NCI-H510A (cell line): ENCODE measurements around the gene EMX1.

Experiments
- DNase-seq: peaks from one replicate; lab custom pipeline; 2025; lab: John Stamatoyannopoulos, UW

The EMX1 gene

DNA sequence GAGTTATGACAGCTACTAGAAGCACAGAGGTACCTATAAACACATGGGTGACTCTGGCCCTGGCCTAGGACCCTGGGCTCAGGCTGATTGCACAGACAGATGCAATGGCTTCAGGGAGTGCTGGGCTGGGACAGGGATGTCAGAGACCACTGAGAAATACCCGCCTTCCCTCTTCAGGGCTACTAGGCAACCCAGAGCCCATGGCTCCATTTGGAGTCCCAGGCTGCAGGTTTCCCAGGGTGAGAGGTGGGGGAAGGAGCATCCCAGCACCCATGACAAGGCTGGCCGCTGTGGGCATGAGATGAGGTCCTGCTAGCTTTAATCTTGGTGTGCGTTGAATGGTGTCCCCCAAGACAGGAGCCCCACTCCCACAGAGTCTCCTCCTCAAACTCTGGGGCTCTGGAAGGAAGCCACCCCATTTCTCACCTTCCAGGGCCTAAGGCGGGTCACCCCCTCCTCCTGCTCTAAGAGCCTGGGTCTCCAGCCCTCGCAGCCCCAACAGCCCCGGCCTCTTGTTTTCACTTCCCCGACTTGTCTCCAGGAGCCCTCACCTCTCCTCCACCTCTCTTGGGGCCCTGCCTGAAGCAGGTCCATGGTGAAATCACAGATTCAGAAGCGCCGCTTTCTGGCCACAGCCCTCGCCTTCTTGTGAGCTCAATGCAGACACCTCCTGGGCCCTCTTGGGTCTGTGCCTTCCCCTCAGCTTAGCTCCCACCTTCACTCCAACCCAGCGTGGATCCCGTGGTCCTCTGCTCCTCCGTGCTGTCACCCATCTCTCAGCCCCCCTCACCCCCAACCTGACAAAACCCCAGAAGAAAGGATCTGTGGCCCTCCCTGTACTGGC lies 41.4 kb downstream of the EMX1 start:
- no peak for DNase-seq

DNA sequence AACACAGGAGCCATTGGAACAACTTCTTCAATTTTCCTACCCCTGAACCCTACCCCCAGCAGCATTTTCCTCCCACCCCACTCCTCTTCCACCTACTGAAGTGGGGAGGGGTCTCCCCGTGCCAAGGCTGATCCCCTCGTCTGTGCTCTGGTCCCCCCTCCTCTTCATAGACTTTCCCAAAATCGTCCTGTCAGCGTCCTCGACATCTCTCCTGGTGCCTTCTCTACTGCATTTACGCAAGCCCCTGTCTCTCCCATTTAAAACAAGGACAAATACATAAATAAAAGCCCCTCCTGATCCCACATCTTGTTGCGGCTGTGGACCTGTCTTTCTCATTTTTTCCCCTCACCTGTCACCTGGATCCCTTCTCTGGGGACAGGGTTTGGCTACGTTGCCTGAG lies 42.2 kb downstream of the EMX1 start:
- no peak for DNase-seq

DNA sequence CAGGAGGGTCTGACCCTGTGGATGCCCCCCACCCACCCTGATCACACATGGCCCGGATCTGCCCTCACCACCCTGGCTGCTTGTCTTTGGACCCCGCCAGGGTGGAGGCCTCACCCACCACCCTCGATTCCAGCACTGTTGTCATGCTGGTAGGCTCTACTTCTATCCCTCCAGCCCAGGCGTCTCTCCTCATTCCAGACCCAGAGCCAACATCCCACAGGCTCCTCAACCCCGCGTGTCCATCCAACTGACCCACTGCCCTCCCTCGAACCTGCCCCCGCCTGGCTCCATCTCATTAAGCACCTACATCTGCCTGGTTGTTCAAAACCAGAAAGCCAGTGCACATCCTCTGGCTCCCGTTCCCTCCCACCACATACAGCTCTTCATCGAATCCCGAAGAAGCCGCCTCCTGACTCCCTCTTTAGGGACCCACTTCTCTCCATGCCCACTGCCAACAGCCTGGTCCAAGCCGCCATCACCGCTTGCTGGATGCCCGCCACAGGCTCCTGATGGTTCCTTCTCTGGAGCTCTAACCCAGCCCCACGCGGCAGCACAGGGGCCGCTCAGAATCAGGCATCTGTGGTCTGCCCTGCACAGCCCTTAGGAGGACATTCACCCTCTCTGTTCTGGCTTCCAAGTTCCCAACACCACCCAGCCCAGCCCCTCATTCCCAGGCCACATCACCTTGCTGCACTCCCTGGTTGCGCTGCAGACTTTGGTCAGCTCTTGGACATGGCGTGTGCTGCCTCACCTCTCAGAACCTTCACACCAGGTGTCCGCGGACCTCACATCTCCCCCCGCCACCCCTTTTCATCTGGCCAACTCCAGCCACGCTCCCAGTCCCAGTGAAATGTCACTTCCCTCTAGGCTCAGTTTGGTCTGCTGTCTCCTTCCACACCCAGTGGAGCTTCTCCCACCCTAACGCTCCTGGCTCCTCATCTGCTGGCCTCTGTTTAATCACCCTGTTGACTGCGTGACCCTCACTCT lies 43.0 kb downstream of the EMX1 start:
- DNase-seq, result no peak

DNA sequence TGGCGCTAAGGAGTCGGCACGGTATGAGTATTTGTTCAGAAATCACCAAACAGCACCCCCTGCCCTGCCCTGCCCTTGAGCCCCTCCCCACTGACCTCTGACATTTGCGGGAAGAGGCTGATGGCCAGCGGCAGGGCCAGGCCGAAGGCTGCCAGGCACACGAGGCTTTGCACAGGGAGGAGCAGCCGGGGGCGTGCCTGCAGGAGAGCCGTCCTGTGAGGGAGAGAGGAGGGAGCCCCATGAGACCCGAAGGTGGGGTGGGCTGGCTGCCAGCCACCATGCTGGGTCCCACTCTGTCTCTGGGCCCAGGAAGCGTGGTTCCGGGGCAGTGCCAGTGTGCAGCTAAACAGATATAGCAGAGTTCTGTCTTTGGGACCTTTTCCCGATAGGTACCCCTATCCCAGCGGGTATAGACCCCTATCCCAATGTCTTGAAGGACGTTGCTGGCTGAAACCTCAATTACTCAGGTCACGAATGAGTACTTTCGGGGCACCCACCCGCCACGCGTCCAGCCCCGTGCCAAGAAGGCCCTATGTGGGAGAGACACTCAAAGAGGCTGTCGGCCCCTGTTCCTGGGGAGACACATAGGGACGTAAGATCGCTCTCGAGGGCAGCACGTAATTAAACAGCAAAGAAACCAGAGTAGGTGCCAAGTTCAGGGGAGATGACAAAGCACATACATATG lies 43.9 kb downstream of the EMX1 start:
- DNase-seq, result no peak

DNA sequence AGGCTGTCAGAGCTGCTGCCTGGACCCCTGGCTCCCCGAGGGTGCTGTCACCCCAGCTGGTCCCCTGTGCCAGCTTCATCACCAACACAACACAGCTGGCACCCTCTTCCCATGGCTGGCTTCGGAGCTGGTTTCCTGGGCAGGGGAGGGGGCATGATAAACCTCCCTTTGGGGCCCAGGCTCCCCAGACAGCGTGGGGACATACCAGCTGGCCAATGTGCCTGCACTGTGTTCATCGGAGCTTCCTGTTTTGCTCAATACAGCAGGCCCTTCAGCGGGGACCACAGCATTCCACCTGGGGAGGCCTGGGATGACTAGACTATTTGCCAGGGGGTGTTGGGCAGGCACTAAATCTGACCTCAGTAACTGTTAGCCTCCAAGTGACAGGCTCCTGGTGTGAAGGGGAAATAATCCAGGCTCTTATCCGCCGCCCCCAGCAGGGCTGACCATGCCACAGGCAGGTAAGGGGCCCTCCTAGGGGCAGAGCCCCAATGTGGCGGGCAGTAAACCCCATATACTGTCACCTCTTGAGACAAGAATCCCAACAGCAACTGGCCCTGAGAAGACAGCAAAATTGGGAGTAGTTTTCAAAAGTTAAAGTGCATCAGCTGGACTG lies 44.6 kb downstream of the EMX1 start:
- no peak for DNase-seq

DNA sequence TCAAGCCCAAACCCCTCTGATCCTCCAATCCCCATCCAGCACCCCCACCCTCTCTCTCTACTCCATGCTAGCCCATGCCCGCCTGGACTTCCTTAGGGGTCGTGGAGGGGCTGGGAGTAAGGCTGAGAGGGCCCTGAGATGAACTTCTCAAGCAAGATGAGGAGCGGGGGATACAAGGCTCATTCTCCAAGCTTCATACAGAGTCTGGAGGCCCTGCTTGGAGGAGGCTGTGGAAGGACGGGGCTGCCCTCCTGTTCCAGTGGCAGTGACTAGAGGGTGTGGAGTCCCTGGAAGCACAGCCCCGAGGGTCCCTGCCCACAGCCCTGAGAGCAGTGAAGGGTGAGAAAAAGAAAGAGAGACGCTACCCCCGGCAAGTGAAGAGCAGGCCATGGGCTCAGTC lies 45.6 kb downstream of the EMX1 start:
- no peak for DNase-seq

DNA sequence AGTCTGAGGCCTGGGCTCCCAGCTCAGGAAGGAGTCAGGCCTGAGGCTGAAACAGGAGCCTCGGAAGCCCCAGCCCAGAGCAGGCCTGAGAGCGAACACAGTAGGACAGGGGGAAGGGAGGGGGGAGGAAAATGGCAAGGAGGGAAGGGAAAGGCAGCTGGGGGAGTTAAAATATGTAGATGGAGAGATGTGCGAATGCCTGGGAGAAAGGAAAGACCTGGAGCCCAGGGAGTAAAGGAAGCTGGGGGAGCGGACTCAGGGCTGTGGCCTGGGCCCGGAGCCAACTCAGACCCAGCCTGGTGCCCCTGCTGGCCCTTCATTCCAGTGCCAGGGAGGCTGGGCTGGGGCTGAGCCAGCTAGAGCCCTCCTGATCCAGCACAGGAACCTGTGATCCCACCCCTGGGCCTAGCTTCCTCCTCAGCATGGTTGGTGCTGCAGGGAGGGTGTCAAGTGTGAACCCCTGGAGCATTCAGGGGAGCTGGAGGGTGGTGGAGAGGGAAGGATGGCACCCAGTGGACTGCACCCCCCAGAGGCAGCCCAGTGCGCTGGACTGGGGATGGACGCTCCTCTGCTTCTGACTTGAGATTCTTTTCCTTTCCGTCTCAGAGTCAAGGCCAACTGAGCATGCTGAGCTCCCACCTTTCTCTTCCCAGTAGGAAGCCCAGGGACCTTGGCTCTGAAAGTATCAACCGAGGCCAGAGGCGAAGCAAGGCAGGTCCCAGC lies 46.3 kb downstream of the EMX1 start:
- DNase-seq, result no peak

DNA sequence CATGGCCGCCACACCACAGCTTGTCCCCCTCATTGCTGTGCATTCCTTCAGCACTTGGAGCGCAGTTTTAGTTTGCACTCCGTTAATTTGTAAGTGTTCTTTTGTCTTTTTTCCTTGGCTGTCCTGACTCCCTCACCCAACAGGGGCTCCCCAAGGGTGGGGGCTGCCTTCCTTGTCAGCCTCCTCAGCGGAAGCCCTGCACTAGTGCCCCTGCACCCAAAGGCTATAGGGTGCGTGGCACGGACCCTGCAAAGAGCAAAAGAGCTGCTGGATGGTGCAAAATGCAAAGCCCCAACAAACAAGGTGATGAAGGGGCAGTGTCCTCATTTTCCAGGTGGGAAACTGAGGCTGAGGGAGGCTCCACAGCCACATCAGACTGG lies 46.8 kb downstream of the EMX1 start:
- no peak for DNase-seq

DNA sequence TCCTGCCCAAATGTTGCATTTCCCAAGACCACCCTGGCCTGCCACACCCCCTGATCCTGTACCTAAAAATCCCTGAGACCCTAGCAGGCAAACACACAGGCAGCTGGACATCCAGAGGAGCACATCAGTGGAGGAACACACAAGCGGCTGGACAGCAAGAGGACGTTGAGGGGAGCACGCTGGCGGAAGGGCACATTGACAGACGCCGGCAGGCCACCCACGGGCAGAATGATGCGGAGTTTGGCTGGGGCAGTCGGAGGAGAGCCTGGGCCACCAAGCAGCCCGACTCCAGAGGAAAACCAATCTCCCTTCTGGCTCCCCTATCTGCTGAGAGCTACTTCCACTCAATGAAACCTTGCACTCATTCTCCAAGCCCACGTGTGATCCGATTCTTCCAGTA lies 47.7 kb downstream of the EMX1 start:
- DNase-seq, result no peak

DNA sequence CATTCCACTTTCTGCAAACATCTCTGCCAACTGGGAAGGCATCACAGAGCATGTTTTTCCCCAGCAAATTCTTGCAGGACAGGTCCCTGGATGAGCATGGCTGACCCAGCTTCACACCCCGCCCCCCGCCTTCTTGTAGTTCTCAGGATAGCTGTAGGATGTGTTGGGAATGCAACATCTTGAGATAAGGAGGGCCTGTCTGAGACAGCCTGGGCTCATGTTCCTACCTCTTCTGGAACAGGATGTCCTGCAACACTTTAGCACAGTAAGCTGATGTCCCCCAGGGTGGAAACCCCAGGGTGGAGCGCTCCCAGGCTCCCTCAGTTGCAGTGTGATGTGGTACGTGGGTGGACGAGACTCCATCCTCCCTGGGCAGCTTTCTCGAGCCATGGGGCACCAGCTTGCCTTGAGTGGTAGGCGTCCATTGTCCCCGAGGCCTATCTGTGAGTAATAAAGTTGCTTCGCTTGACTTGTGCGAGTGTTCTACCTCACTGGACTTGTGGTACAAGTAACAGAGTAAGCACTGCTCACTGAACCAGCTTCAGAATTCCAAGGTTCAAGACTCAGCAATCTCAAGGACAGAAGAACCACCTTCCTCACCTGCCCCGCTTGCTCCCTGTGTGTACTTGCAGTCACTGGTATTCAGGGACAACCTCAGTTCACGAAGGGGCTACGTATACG lies 48.6 kb downstream of the EMX1 start:
- no peak for DNase-seq

DNA sequence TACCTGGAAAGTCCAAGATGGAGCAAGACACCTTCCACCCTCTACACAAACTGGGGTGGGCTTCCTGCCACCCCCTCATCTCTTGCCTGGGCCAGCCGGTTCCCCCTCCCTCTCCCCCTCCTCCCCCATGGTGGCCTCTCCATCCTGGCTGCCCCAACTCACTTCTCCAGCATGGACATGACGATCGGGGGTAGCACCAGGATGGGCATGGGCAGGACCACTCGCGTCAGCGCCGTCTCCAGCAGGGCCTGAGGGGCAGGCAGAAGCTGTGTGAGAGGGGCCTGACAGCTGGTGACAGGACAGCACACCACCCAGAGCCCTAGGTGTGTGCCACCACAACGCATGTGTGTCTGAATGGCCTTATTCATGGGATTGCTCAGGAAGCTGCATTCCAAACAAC lies 51.0 kb downstream of the EMX1 start:
- DNase-seq, result no peak

DNA sequence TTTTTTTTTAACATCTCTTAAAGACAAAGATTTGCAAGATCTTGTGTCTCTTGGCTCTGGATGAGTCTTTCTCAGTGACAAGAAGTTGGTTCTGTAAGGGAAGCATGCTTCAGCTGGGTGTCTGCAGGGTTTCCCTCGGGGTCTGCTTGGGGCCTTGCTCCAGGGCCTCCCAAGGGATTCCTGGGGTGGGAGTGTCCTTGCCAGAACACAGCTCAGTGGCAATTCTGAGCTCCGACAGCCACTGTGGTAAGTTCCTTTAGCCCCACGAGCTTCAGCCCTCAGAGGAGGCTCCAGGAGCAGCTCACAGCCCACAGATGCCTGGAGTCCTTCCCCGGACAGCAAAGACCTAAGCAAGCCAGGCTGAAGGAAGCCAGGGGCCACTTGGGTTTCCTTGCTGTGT lies 52.4 kb downstream of the EMX1 start:
- no peak for DNase-seq

DNA sequence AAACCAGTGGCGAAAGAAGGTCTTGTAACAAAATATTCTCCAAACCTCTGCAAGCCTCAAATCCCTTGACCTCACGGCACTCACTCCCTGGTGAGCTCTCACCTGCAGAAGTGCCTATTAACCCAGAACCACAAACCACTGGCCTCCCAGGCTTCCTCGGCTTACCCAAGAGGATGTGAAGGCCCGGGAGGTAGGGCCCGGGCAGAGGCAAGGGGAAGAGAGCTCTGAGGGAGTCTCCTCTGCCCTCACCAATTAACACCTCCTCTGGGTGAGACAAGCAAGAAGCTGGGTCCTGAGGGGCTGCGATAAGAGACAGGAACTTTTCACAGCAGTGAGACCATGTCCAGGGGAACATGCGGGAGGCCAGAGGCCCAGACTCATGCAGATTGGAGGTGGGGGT lies 53.7 kb downstream of the EMX1 start:
- DNase-seq, result no peak

DNA sequence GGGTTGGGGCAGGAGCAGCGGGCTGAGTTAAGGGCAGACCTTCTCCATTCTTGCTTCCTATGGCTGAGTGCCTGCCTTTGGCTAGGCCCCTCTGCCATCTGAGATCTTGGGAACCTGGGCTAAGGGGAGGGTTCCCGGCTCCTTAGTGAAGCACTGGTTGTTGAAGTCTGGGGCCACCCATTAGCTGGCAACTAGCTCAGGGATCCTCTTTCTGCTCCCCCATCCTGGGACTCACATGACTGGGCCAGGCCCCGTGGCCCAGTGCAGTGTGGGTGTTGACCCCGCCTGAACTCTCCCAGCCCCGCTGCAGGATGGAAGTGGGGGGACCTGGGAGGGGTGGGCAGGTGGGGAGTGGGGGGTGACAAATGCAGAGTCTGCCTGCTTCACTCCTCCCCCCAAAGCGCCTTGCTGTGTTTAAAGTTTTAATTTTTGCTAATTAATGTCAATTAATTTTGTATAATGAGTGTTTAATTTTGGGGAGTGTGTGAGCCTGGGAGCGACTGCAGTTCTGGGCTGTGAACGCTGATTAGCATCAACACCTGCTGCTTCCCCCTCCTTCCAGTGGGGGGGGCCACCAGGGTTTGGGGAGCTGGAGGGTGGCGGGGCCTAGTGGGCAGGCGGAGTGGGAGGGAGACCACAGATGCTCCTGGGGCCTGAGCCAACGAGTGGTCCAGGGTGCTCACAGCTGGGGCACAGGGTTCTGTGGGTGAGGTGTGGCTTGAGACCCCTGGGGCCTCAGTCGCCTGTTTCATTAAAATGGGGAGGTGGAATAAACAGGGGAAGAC lies 55.2 kb downstream of the EMX1 start:
- no peak for DNase-seq

DNA sequence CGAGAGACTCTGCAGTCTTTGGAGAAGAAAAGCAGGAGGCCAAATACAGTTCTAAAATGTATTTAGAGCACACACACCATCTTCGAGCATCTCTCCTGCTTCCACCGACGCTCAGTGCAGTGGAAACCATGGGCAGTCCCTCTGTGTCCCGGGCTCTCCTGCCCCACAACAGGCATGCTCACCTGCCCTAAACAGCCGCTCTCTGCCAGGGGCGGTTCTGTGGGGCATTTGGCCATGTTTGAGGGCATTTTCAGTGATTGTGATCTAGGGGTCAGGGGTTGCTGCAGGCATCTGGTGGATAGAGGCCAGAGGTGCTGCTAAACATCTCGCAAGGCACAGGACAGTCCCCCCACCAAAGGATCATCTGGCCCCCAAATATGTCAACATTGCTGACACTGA lies 55.8 kb downstream of the EMX1 start:
- DNase-seq, result no peak

DNA sequence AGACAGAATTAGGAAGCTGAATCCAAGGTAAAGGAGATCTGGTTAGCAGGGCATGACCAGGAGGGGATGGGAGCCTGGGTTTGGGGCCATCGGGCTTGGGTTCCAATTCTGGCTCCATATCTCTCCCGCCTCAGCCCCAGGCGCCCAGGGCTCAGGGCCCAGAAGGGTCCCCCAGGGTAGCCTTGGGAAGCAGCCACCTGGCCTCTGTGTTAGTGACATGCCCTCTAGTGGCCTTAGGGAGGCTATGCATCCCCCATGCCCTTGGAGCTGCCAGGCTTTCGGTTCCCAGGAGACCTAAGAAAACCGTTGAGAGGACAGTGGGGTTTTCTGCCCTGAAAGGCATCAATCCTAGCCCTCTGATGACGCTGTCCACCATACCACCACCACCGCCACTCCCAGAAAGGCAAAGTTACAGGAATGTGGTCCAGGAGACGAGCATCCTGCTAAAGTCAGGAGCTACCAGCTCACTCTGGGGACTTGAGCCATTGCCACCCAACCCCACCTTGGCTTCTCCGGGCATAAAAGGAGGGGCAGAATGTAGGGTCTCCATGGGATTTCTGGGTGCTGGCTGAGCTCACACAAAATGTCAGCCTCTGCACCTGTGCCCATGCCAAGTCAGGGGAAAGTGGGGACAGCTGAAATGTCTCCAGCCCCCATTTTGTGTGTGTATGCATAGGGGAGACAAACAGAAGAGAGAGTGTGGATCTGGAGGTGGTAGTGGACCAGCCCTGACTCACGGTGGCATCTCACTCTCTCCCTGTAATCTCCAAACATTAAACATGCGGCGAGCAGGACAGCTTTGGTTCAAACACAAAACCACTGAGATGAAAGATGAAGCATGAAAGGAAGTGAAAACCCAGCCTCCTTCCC lies 56.5 kb downstream of the EMX1 start:
- DNase-seq, result peak; percentile 66

DNA sequence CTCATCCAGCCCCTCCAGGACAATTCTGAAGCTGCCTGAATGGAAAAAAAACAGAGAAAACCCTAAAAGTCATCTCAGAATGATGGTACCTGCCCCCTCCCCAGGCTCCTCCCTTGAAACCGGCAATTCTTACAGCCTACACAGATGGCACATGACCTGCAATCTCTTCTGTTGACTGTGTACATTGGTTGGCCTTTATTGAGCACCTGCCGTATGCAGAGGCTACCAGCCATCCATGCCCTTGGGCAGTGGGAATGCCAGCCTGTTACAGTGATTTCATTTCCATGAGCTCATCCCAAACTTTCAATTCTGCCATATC lies 57.1 kb downstream of the EMX1 start:
- no peak for DNase-seq

DNA sequence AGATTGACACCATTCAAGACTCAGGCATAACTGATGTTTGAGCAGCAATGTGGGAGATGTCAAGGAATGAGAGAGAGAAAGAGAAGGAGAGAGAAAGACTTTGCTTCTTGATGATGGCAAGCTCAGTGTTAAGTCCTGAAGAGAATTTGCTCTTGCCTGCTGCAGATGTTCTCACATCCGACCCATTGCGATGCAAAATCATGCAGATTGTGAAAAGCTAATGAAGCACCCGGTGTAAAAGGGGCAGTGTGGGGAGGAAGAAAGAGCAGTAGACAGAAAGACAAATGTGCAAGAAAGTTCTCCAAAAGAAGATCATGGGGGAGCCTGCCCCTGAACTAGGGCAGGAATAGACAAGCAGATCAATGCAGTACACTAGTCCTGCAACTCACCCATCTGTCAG lies 57.7 kb downstream of the EMX1 start:
- DNase-seq, result no peak

DNA sequence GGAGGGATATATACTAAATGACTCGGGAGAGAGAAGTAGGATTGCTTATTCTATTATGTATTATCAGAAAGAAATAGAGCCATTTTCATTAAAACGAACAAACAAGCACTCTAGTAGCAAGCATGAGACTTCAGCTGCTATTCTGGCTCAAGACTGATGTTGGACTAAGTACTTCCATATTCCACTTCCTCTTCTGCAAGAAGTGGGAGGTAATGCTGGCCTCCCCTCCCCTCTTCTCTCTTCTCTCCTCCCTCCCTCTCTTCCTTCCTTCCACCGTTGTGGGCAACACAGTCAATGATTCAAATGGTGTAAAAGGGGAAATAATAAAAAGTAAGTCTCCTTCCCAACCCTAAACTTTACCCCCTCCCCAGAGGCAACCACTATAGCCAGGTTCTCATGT lies 62.6 kb downstream of the EMX1 start:
- DNase-seq, result no peak
